Psoas muscle (tissue), 8 donors: ENCODE measurements around the gene SLC38A10. TPM values are rescaled to one million over a fixed set of nuclear protein-coding genes. Genes with fewer than 3 reads are reported as not detected.

Source experiments
- ATAC-seq, 4 donors: fragments of 200-7000 bp; cut with Tn5 transposase; one replicate each; pipeline ENCODE4 v1.9.1; 2020; ENCODE audit warnings: moderate library complexity in 3 of 4, mild to moderate bottlenecking in 2 of 4
- DNase-seq, 2 donors: peaks; one replicate each; pipeline ENCODE4 v3.0.0-alpha.2; 2020
- H3K27ac ChIP-seq: fragments of 200-600 bp; one replicate; pipeline ENCODE4 v1.8.0; 2022
- H3K27me3 ChIP-seq, 3 donors: fragments of 200-600 bp in 1 of 3; one replicate each; pipeline versions ENCODE4 v1.6.1 to v1.8.0; 2013 to 2022; ENCODE audit warnings: low read length in 2 of 3, mild to moderate bottlenecking in 2 of 3, moderate library complexity in 1 of 3; ENCODE audit not compliant: insufficient read depth in 3 of 3
- H3K36me3 ChIP-seq, 2 donors: fragments of 200-600 bp in 1 of 2; one replicate each; pipeline versions ENCODE4 v1.6.1 to v1.8.0; 2013 to 2022; ENCODE audit warnings: low read depth in 1 of 2, mild to moderate bottlenecking in 1 of 2, moderate library complexity in 1 of 2; ENCODE audit not compliant: insufficient read depth in 1 of 2
- H3K4me1 ChIP-seq: fragments of 200-600 bp; one replicate; pipeline ENCODE4 v1.8.0; 2022
- H3K4me3 ChIP-seq: fragments of 200-600 bp; one replicate; pipeline ENCODE4 v1.8.0; 2022; ENCODE audit warnings: mild to moderate bottlenecking
- H3K9me3 ChIP-seq: fragments of 200-600 bp; one replicate; pipeline ENCODE4 v1.8.0; 2022
- CTCF ChIP-seq: fragments of 200-600 bp; IDR thresholded peaks from one replicate; pipeline ENCODE4 v1.8.0; 2022; ENCODE audit warnings: antibody characterized with exemption
- WGBS, 3 donors: extraction: QIAGEN DNeasy Blood & Tissue Kit; methylation state at CpG; one replicate each; pipeline versions ENCODE4 v1.1.6 to v1.1.7; 2013; 5-methylcytosine and 5-hydroxymethylcytosine counted together
- intact Hi-C, 2 donors: fragments of 100-400 bp; cut with DNase I; formaldehyde crosslinking; loops; one replicate each; pipeline versions ENCODE4 v1.11.0 to v1.14.2; 2022
- polyA plus RNA-seq, 3 donors: library from polyadenylated mRNA; stranded (reverse); fragments of 200-250 nt; gene quantifications; one replicate each; pipeline ENCODE4 v1.2.3, GENCODE V29; 2013
- total RNA-seq, 4 donors: library from RNA; stranded (reverse); fragmentation: NEBNext Ultra II Directional in 2 of 4; extraction: Animal tissue kit (Norgen Biotek cat#: 25700) in 2 of 4; gene quantifications; one replicate each; pipeline versions ENCODE4 v1.2.1 to v1.2.4, GENCODE V29; 2021 to 2023
- donor health status: healthy with polysubstance abuse.
- donor health status: DM: no; HTN: no; CAD: no; lungs with moderate emphysema.
- donor health status: Bipolar disorder and iron deficiency.
- donor health status: healthy.
- donor health status: DM: yes; HTN: yes; CAD: no.
- donor health status: DM: no; HTN: no; CAD: no.
- donor health status: DM: no; HTN: no; CAD: no.
- donor health status: DM: yes; HTN: yes; CAD: no.

The SLC38A10 gene
- total and polyA plus RNA-seq, 7 donors: 16.7 to 40.6 (median 19.8) TPM

DNA sequence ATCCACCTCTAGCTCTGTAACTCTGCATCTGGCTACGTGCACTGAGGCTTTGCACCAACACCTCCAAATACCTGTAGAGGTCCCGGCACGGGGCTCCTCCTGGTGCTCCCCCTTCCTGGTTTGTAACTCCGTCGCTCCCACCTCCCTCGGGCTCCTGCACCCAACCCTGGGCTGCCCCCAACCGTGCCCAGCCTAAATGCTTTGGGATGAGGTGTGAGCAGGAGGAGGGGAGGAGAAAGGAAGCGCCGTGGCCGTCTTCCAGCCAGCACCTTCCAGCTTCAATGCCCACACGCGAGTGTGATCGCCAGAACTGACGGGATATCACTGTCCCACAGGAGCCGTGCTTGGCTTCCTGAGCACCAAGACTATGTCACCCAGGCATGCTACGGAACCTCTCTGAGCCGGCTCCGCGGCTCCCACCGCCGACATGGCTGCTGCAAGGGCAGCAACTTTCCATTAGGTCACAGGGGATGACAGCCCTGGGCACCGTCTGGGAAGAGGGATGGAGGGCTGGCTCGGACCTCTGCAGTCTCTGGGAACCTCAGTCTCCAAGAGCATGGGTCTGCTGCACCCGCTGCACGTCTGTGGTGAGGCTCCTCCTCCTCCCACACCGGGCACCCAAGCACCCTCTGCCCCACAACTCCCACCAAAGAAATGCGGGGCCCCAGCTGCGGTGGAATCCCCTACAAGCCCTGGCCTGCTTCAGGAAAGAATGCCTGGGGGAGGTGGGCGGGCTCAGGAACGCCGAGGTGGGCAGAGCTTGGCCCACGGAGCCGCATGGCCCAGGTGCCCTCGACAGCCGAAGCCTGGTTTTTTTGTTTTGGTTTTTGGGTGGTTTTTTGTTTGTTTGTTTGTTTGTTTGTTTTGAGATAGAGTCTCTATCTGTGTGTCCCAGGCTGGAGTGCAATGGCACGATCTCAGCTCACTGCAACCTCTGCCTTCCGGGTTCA is 6.4 kb upstream of the SLC38A10 start:
- intact Hi-C loops: loop anchor here in 1 of 2 donors (5.0 kb wide), 1 partner anchor 96 kb away; the partner anchor contains the start of gene BAHCC1
- H3K9me3 ChIP-seq: no peaks in the 10 kb centered on the region
- H3K27ac ChIP-seq: no peak overlapping the region
- ATAC-seq (peak in 1 of 4 donors; percentile 4), DNase-seq (no peak)
- H3K4me3 ChIP-seq: no peak overlapping the region
- H3K27me3 ChIP-seq: no peaks in the 10 kb centered on the region
- no peak for TF ChIP-seq CTCF
- WGBS, 3 donors: 59 to 65% (median 60%) methylated on average over 37 of the region's 37 CpGs
- H3K36me3 ChIP-seq: no peaks in the 10 kb centered on the region
- H3K4me1 ChIP-seq: peaks cover 5% of the 10 kb centered on the region

DNA sequence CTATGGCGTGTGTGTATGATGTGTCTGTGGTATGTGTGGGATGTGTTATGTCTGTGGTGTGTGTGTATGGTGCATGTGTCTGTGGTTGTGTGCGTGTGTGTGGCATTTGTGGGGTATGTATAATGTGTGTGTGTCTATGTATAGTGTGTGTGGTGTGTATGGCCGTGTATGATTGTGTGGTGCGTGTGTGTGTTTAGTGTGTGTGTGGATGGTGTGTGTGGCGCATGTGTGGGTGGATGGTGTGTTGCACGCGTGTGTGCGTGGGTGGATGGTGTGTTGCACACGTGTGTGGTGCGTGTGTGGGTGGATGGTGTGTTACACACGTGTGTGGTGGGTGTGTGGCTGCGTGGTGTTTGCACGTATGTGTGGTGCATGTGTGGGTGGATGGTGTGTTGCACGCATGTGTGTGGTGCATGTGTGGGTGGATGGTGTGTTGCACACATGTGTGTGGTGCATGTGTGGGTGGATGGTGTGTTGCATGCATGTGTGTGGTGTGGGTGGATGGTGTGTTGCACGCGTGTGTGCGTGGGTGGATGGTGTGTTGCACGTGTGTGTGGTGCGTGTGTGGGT is 5.6 kb upstream of the SLC38A10 start:
- intact Hi-C loops: loop anchor here in 1 of 2 donors (5.0 kb wide), 1 partner anchor 97 kb away; the partner anchor contains the start of gene BAHCC1
- DNase-seq: no peak
- peaks cover 9% of the 10 kb centered on the region for H3K4me1 ChIP-seq
- no peak for ATAC-seq
- TF ChIP-seq CTCF: no peak
- 91 to 94% (median 92%) methylated on average over 19 of the region's 19 CpGs for WGBS, 3 donors
- H3K9me3 ChIP-seq: no peaks in the 10 kb centered on the region
- H3K4me3 ChIP-seq: no peak overlapping the region
- H3K36me3 ChIP-seq: no peaks in the 10 kb centered on the region
- H3K27me3 ChIP-seq: no peaks in the 10 kb centered on the region
- no peak overlapping the region for H3K27ac ChIP-seq

DNA sequence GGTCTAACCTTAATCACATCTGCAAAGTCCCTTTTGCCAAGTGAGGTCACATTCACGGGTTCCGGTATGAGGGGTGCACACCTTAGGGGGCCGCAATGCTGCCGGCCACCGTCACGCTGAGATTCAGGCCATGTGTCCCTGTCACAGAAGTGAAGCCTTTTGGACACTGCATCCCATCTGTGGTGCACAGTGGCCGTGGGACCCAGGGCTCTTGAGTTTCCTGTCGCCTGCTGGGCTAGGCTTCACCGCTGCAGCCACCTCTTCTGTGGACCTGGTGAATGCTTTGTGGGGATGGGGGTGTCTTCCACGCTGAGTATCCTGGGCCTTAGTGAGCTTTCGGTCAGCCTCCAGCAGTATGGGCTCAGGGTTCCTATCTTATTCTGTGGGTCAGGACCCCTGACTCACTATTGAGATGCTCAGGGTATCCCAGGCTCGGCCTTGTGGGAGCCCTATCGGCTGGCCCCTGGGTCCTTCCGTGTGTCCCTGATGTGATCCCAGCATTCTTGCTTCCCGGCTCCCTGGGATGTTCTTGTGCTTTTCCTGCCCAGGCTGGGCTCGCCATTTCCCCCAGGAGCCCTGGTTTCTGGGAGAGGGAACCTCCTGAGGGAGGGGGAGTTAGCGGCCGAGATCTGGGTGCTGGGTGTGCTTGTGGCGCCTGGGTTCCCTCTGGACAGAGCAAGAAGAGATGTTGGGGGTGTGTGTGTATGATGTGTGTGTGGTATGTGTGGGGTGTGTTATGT is 4.9 kb upstream of the SLC38A10 start:
- no peaks in the 10 kb centered on the region for H3K36me3 ChIP-seq
- intact Hi-C loops: loop anchor here in 1 of 2 donors (5.0 kb wide), 1 partner anchor 97 kb away; the partner anchor contains the start of gene BAHCC1
- H3K4me3 ChIP-seq: no peak overlapping the region
- DNase-seq (no peak), ATAC-seq (no peak)
- no peak for TF ChIP-seq CTCF
- H3K27me3 ChIP-seq: no peaks in the 10 kb centered on the region
- no peak overlapping the region for H3K27ac ChIP-seq
- WGBS, 3 donors: 87 to 91% (median 89%) methylated on average over 19 of the region's 19 CpGs
- no peaks in the 10 kb centered on the region for H3K9me3 ChIP-seq
- peaks cover 12% of the 10 kb centered on the region for H3K4me1 ChIP-seq

GRCh38 chr17:81298991-81299738 is 4.1 kb upstream of the SLC38A10 start:
- WGBS, 3 donors: 64 to 72% (median 67%) methylated on average over 15 of the region's 15 CpGs
- H3K4me1 ChIP-seq: peaks cover 16% of the 10 kb centered on the region
- H3K4me3 ChIP-seq: no peak overlapping the region
- no peaks in the 10 kb centered on the region for H3K36me3 ChIP-seq
- intact Hi-C loops: no loop called here
- no peak overlapping the region for H3K27ac ChIP-seq
- no peak for DNase-seq
- no peak for ATAC-seq
- TF ChIP-seq CTCF: no peak
- no peaks in the 10 kb centered on the region for H3K9me3 ChIP-seq
- no peaks in the 10 kb centered on the region for H3K27me3 ChIP-seq
